Measurements from ENCODE around the gene TEN1. TPM values are rescaled to one million over a fixed set of nuclear protein-coding genes. Genes with fewer than 3 reads are reported as not detected.

Gene TEN1
- total RNA-seq, 4 donors from 2014 or later: 4.6 to 11.3 (median 10.7) TPM

DNA sequence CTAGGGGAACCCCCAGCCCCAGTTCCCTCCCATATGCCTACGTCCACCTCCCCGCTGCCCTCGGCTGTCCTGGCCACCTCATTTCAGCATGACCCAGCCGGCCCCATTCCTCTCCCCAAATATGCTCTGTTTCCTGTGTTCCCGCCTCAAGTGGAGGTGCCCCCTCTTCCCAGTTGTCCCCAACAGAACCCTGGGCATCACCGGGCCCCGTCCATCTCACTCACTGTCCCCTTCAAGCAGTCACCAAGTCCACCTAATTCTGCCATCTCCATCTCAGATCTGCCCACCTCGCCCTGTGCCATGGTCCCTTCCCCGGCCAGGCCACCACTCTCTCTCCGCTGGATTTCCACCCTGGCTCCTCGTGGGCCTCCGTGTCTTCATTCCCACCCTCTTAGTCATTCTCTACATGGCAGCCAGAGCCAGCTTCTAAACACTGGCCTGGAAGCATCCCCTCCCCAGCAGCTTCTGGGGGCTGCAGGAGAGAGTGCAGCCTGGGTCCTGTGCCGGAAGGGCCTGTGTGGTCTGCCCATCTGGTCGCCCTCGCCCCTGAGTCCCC is 34.4 kb downstream of the TEN1 start:
- TF ChIP-seq POLR2A (IDR thresholded peaks at IDR 0.05; ENCODE audit: low read depth): no peak
- TF ChIP-seq, protein P1, sequence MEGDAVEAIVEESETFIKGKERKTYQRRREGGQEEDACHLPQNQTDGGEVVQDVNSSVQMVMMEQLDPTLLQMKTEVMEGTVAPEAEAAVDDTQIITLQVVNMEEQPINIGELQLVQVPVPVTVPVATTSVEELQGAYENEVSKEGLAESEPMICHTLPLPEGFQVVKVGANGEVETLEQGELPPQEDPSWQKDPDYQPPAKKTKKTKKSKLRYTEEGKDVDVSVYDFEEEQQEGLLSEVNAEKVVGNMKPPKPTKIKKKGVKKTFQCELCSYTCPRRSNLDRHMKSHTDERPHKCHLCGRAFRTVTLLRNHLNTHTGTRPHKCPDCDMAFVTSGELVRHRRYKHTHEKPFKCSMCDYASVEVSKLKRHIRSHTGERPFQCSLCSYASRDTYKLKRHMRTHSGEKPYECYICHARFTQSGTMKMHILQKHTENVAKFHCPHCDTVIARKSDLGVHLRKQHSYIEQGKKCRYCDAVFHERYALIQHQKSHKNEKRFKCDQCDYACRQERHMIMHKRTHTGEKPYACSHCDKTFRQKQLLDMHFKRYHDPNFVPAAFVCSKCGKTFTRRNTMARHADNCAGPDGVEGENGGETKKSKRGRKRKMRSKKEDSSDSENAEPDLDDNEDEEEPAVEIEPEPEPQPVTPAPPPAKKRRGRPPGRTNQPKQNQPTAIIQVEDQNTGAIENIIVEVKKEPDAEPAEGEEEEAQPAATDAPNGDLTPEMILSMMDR (IDR thresholded peaks at IDR 0.05): no peak
- TF ChIP-seq EP300 (IDR thresholded peaks at IDR 0.05): no peak
- no peak for TF ChIP-seq POLR2AphosphoS5 (IDR thresholded peaks at IDR 0.05)
- peaks cover 0 to 9% (median 7%) of the 10 kb centered on the region in 4 donors for H3K4me1 ChIP-seq
- no peaks in the 10 kb centered on the region for H3K36me3 ChIP-seq
- H3K9me3 ChIP-seq: no peaks in the 10 kb centered on the region
- no peak overlapping the region for H3K4me3 ChIP-seq
- intact Hi-C loops (cut with DNase I): no loop called here
- peaks cover 0 to 9% (median 0%) of the 10 kb centered on the region in 4 donors for H3K27me3 ChIP-seq
- no peak overlapping the region for H3K27ac ChIP-seq (replicated peaks in 1 of 4)
- 71% methylated on average over 15 of the region's 15 CpGs for WGBS
- DNase-seq (ENCODE audit: extremely low spot score): no peak

DNA sequence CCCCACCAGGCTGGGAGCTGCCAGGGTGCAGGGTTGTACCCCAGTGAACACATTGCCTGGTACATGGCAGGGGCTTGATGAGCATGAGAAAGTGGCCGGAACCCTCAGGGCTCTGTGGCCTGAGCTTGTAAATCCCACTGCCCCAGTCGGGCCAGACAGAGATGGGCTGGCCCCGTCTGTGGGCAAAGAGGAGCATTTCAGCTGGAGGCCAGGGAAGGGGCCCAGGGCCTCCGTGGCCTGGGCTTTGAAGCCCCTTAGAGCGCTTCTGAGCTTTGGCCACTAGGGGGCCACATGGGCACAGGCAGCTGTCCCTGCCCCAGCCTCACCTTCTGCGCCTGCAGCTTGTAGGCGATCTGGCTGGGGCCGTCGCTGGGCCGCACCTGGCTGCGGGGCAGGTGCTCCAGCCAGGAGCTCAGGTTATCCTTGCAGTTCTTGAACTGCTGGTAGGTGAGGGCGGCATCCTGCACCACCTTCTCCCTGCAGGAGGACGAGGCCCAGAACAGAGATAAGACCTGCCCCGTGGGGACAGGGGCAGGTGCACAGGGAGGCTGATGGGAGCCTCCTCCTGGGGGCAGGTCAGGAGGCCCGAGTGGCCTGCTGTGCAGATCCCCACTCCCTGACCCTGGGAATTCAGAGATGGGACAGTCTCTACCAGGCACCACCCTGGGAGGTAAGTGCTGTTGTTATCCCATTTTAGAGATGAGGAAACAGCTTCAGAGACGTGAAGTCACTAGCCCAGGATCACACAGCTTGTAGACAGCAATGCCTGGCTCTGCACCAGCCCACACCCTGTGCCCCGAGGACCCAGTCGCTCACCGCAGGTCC is 35.3 kb downstream of the TEN1 start:
- DNase-seq (ENCODE audit: extremely low spot score): no peak

DNA sequence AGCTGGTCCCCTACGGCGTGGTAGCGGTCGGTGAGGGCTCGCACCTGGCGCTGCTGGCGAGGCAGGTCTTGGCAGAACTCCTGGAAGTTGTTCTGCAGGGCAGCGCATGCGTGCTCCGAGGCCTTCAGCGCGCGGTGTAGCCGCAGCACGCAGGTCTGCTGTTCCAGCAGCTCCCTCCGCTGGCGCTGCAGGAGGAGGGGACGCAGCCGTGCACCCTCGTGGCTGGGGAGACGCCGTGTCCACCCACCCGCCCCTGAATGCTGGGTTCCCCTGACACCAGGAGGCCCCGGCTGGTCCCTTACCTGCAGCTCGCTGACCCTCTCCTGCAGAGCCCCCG is 35.9 kb downstream of the TEN1 start:
- H3K27me3 ChIP-seq: peaks cover 0 to 9% (median 0%) of the 10 kb centered on the region in 4 donors
- H3K27ac ChIP-seq (replicated peaks in 1 of 4): no peak overlapping the region
- no peaks in the 10 kb centered on the region for H3K36me3 ChIP-seq
- TF ChIP-seq, protein P1 (IDR thresholded peaks at IDR 0.05): no peak
- TF ChIP-seq POLR2AphosphoS5 (IDR thresholded peaks at IDR 0.05) (no peak), POLR2A (IDR thresholded peaks at IDR 0.05; ENCODE audit: low read depth) (no peak), EP300 (IDR thresholded peaks at IDR 0.05) (no peak)
- no peak overlapping the region for H3K4me3 ChIP-seq
- H3K4me1 ChIP-seq: peaks cover 0 to 9% (median 7%) of the 10 kb centered on the region in 4 donors
- no peak for DNase-seq (ENCODE audit: extremely low spot score)
- intact Hi-C loops (cut with DNase I): no loop called here
- no peaks in the 10 kb centered on the region for H3K9me3 ChIP-seq
- WGBS: 97% methylated on average over 6 of the region's 26 CpGs

More for the DNA sequence above, 35.3 kb downstream of the TEN1 start:
- Histone ChIP-seq H3K9me3 (no peaks in the 10 kb centered on the region), H3K36me3 (no peaks in the 10 kb centered on the region), H3K4me1 (peaks cover 0 to 9% (median 7%) of the 10 kb centered on the region in 4 donors), H3K4me3 (no peak overlapping the region), H3K27ac (replicated peaks in 1 of 4) (no peak overlapping the region), H3K27me3 (peaks cover 0 to 9% (median 0%) of the 10 kb centered on the region in 4 donors)
- intact Hi-C loops (cut with DNase I): no loop called here
- WGBS: 7% methylated on average over 11 of the region's 19 CpGs
- TF ChIP-seq, protein P1 (IDR thresholded peaks at IDR 0.05): peak in 2 of 3 experiments; percentile 80 to 87
- TF ChIP-seq POLR2AphosphoS5 (IDR thresholded peaks at IDR 0.05) (peak in 1 of 2 donors; percentile 38), EP300 (IDR thresholded peaks at IDR 0.05) (no peak), POLR2A (IDR thresholded peaks at IDR 0.05; ENCODE audit: low read depth) (no peak)

DNA sequence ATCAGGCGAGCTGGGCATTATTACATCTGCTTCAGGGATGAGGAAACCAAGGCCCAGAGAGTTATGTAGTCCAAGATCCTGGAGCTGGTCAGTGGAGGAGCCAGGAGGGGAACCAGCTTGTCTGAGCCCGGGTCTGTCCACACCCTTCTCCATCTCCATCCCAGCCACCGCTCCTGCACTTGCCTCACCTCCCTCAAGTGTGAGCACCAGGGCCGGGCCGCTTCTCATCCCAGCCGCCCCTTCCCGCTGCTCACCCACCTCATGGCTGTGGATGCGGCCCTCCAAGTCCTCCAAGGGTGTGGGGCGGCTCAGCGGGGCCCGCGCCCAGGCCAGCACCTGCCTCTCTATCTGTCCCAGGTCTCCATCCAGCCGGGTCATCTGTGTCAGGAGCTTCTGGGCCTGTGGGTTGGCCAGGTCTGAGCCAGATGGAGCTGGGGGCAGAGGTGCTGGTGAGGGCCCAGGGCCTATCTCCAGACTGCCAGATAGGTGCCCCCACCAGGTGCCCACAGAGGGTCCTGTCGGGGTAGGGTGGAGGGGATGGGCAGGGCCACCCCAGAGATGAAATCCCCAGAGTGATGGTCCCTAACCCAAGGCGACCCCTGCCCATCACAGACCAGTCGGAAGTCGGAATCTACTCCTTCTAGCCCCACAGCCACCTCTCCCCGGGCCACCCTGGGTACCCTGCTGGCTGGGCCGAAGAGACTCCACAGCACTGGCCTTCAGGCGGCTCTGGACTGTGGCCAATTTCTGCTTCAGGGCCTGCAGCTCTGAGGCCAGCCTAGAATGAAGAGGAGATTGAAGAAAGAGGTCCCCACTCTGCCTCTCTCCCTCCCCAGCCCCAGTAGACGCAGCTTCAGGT is 38.7 kb downstream of the TEN1 start:
- H3K27me3 ChIP-seq: peaks cover 0 to 21% (median 0%) of the 10 kb centered on the region in 4 donors
- no peaks in the 10 kb centered on the region for H3K36me3 ChIP-seq
- intact Hi-C loops (cut with DNase I): no loop called here
- no peak for DNase-seq (ENCODE audit: extremely low spot score)
- WGBS: 93% methylated on average over 13 of the region's 21 CpGs
- peaks cover 0 to 9% (median 7%) of the 10 kb centered on the region in 4 donors for H3K4me1 ChIP-seq
- H3K27ac ChIP-seq (replicated peaks in 1 of 4): no peak overlapping the region
- H3K9me3 ChIP-seq: no peaks in the 10 kb centered on the region
- H3K4me3 ChIP-seq: no peak overlapping the region
- no peak for TF ChIP-seq EP300 (IDR thresholded peaks at IDR 0.05)
- TF ChIP-seq, protein P1 (IDR thresholded peaks at IDR 0.05): no peak

Data from esophagus muscularis mucosa (tissue), 4 donors.